Measurements from ENCODE around the gene ZNF385B.

- no peak for TF ChIP-seq GATA3 (IDR thresholded peaks at IDR 0.05; ENCODE audit: low read depth, low read length)
- TF ChIP-seq GATA2 (IDR thresholded peaks at IDR 0.05; ENCODE audit: low read depth, low read length), result no peak
Measured at GRCh38 chr2:179545024-179545423, 316.4 kb downstream of the ZNF385B start.
